OCI-LY3 (cell line): ENCODE results near the gene PRTFDC1.

Experiments
- CTCF ChIP-seq: fragments of 200-600, 300-600 bp; sonication (generic); IDR thresholded peaks from 2 replicates; pipeline ENCODE4 v1.5.1; 2014; ENCODE audit warnings: antibody characterized with exemption, low read length, low read depth
- EZH2phosphoT487 ChIP-seq: fragments of 200-600 bp; shearing (Covaris generic); IDR thresholded peaks from 2 replicates; pipeline ENCODE4 v1.6.1; 2018; ENCODE audit warnings: antibody characterized with exemption, mixed run types, low read depth

- no peak for TF ChIP-seq CTCF
- no peak for TF ChIP-seq EZH2phosphoT487
Observed at GRCh38 chr10:24929056-24929544, 23.3 kb downstream of the PRTFDC1 start.
